CD4-positive, alpha-beta T cell treated with Interferon alpha-2 for 1 hour (primary cell): ENCODE data around the gene NCK2.
A peak's percentile ranks its signal among the peaks of the same experiment; 100 is the strongest.

Source experiments
- DNase-seq, 2 donors: peaks; one replicate each; pipeline ENCODE4 v3.0.0-alpha.2; 2020 to 2022

Gene NCK2

GRCh38 chr2:105854972-105855371, 110.3 kb downstream of the NCK2 start:
- no peak for DNase-seq

DNA sequence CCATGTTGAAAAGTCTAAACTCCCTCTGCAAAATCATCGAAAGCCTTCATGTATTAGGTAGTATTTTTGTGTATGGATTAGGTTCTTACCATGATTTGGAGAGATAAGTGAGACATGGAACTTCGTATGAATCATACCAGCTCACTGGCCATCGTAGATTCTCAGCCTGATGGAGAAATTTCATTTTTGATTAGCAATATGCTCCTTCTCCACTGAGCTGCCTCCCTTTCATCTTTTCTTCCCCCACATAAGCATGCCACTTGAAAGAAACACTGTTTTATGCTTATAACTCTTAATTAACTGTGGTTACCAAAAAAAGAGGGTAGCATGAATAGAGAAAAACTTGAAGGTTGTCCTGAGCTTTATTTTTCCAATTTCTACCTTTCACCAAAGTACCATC, 111.9 kb downstream of the NCK2 start:
- DNase-seq, result peak in 1 of 2 donors; percentile 51

DNA sequence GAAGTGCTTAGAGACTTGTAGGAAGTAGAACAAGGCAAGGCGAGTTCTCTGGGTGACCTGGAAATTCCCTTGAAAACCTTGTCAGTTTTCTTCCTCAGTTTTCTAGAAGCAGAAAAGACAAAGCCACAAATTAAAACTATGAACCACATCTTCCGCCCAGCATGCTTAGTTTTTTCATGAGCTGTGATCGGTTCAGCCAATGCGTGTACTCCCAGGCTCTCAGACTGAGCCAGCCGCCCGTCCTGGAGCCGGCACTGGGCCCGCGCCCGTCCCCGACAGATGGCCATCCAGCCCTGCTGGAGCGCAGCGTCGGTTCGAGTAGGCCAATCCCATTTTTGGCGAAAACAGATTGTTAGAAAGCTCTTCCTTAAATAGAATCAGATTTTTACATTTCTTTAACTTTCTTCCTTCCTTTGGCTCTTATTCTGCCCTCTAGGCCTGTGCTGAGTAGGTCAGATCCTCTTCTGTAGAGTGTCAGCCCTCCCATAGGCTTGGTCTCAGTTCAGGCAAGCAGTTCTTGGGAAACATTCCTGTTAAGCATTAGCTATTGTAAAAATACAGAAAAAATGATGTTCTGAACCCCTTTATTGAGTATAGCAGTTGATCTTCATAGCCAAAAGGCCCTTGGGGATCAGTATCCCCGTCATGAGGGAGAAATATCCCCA, 112.5 kb downstream of the NCK2 start:
- peak in 1 of 2 donors; percentile 77 for DNase-seq

DNA sequence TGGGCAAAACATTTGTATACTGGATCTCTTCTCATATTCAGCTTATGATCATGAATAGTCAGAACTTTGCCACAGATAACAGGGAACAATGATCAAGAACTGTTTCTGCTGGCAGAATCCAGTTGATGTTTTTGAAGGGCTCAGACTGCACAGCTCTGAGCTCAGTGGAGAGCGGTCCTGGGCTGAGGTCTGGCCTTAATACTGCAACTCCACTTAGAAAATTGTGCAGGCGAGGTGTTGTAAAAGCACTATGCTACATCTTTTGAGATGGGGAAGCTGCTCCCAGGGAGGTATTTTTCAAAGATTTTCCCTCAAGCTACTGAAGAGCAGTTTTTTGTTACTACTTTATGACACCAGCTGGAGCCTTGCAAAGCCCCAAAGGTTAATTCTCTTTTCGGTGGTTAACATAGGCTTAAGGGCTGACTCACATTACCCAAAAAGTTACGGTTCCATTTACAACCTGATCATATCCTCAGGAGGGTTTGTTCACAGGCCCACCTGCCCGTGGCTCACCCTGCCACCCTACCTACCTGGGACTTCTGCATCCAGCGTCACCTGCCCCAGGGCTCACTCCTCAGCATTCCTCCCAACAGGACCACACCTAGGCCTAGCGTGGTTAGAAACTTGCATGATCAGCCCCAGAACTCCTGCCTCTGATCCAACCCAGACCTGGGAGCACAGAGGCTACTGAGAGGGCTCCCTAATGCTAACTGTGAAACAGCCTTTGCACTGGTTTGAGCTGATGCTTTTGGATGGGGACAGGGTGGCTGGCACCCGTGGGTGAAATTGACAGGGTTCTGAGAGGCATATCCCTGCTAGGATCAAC, 114.4 kb downstream of the NCK2 start:
- no peak for DNase-seq

GRCh38 chr2:105859694-105859951, 114.9 kb downstream of the NCK2 start:
- no peak for DNase-seq

GRCh38 chr2:105860567-105860966, 115.9 kb downstream of the NCK2 start:
- DNase-seq, result no peak

GRCh38 chr2:105861200-105861599, 116.5 kb downstream of the NCK2 start:
- DNase-seq, result peak in 1 of 2 donors; percentile 52

DNA sequence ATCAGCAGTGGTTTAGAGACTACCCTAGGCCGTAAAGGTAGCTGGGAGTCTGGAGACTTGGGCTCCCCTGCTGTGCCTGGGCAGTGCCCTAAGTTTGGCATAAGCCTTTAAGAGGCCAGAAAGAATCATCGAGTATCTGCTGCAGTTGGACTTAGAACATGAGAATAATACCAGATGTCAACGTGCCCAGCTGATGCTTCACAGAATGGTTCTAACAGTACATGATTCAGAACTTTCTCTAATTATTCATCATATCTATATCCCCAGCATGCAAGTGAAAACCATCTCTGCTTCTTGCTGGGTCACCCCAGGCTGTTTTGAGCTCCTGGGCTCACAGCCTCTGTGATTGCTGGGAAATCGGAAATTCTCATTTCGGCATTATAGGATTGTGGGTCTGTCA, 118.1 kb downstream of the NCK2 start:
- DNase-seq, result no peak

DNA sequence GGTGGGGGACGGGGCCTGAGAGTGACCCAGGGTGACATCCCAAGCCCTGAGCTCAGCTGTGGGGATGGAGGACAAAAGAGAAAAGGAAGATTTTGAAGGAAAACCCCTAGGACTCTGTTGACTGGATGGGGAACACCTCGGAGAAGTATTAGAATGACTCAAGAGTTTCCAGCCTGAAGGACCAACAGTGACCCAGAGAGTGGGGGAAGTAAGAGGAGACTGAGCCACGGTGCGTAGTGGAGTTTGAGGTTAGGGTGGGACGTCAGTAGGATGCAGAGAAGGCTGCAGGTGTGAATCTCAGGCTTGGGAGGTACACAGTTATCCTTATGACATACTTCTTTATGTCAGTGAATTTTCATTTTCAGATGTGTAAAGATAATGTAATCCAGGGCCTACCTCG, 119.5 kb downstream of the NCK2 start:
- peak in 1 of 2 donors; percentile 47 for DNase-seq

GRCh38 chr2:105865222-105865913, 120.7 kb downstream of the NCK2 start:
- DNase-seq, result no peak

- DNase-seq, result no peak
Observed at GRCh38 chr2:105866216-105867185, 121.8 kb downstream of the NCK2 start.

DNA sequence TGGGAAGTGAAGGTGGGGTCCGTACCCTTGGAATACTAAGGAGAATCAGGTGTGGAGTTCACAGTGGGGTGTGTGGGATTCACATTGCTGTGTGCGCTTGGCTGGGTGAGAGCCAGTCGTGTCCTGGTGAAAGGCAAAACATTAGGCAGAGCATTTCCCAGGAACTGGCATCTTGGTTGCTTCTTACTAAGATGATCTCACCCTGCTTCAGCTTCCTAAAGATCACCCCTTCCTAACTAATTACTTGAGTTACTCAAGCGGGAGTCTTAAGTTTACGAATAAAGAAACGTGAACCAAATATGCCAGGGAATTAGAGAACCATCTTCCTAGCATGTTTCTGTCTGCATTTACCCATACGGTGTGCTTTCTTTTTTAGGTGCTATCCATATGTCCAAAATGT, 122.9 kb downstream of the NCK2 start:
- DNase-seq, result no peak

DNA sequence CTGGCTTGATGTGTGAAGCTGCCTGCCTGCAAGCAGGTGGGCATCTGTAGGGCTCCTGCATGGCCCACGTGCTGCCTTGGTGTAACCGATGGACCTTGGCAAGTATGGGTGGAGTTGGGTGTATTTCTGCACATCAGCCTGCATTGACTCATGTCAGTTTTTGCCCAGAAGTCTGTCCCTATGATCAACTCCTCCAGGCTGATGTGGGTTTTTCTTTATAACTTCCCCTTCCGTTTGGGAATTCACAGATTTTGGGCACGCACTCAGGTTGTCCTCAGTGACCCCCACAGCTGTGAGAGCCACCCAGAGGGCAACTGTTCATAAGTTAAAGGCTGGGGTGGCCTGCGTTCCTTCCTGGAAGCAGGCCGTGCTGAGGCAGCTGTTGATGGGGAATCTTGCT, 123.3 kb downstream of the NCK2 start:
- no peak for DNase-seq

DNA sequence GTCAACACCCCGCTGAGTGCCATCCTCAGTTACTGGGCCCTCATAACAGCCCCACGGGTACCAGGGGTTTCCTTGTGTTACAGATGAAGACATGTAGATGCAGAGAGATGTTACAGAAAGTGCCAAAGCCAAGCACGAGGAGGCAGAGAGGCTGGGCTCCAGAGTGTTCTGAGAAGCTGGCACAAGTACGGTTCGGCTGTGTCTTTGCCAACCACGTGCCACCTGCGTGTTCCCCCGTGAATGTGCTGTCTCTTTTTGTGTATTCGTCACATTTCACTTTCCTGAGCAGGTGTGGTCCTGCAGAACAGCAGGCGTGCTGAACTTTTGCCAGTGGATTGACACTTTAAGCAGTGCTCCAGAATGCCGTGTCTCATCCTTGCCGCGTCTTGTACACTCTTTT, 124.6 kb downstream of the NCK2 start:
- no peak for DNase-seq

DNA sequence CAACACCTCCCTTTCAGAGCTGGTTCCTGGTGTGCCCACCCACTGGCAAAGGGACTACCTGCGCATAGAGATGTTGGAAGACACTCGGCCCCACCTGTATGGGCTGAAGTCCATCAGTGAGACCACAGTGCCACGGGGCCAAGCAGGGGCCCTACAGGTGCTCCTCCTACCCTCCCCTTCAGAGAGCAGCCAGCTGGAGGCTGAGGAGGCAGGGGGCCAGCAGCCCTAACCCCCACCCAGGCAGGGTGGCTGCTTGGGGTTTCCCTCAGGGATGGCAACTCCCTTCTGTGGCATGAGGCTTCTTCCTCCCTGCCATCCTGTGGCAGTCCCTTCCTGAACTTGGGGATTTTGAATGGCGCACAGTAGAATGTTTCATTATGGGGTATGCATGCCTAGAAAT, 125.3 kb downstream of the NCK2 start:
- DNase-seq, result no peak

DNA sequence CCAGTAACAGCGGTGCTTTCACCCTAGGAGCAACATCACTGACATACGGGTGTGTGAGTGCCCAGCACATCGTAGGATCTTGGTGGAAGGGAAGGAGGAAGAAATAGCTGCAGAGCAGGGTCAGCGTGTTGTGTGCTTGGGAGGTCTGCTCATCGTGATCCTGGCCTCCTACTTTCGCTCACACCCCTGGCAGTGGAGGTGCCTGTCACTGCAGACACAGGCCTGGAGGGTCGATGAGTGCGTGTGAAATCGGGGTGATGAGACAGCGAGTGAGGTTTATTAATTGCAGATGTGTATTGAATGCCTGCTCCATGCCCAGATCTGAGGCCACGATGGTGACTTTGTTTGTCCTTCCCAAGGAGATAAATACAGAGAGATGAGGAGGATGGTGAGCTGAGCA, 126.1 kb downstream of the NCK2 start:
- no peak for DNase-seq

- peak in 1 of 2 donors; percentile 49 for DNase-seq
Observed at GRCh38 chr2:105872142-105872728, 127.5 kb downstream of the NCK2 start.

DNA sequence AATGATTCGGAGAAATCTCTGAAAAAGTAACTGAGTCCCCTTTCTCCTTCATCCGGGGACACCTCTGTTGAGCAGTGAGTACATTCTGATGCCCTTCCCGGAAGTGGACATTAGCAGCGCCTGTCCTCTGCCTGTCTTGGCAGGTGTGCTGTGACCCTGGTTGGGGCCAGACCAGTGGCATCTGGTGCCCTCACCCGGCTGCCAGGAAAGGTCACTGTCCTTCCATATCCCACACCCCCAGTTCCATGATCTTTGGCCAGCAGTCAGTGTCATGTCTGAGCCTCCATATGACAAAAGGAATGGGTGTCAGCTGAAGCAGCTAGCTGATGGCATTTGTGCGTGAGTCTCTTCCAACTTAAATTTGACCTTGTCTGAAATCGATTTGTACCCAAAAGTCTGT, 128.1 kb downstream of the NCK2 start:
- no peak for DNase-seq

DNA sequence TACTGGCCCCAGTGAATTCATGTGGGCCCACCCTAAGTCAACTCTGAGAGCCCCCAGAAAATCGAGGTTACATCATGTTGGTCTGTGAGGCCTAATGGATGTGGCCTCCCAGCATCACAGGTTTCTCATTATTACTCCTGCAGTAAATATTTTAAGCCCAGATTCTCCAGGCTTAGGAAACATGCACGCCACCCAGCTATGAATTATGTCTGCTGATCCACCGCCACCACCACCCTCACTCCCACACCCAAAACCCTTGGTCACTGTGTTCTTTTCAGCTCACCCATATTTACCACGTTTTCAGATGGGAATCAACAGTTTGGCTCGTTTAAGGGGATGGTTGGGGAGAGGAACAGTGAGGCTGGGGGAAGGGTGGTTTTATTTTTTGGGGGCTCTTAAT, 128.6 kb downstream of the NCK2 start:
- no peak for DNase-seq

DNA sequence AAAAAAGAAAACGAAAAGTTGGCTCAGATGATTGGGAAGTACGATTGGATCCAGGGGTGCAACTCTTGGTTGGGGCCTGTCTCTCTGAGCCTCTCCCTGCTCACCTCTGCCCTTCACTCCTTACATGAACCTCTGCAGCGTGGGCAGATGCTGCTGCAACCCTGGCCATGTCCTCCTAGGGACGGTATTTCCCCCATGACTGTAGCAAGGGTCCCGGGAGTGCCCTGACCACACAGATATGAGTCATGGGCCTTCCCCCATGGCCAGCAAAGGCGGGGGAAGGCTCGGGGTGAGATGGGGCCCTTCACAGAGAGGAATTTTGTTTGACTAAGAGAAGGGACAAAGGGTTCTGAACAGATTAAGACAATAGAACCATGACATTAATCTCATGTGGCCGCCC, 129.0 kb downstream of the NCK2 start:
- DNase-seq, result peak; percentile 27 to 67

GRCh38 chr2:105874466-105874865, 129.8 kb downstream of the NCK2 start:
- DNase-seq, result no peak

DNA sequence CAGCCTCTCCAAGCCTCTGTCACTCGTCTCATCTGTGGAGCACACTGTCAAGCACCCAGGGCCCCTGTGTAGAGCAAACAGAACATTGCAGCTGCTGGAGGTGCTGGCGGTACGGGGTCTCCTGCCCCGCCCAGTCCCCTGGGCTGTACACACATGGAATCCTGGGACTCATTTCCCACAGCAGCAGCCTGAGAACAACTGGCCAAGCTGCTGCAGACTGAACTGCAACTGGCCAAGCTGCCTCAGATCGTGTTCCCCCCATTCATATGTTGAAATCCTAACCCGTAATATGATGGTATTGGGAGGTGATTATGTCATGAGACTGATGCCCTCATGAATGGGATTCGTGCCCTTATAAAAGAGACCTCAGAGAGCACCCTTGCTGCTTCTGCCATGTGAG, 130.5 kb downstream of the NCK2 start:
- DNase-seq, result no peak

DNA sequence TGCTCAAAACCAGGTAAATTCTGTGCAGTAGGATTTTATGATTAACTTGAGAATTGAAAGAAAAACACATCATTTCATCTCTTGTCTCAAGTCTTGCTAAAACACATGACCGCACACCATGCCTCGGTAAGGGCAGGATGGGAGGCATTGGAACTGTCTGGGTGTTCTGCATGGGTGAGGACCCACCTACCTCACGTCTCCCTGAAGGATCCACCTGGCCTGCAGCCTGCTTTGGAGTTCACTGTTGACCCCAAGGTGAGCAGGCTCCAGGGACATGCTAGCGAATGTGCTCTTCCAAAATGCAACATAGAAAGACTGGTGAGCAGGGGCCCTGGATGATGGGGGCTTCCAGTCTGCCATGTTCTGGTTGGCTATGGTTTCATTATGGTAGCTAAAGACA, 131.5 kb downstream of the NCK2 start:
- DNase-seq, result no peak
